LNCaP clone FGC (cell line): Measurements from ENCODE around the gene OR51A2.
"Not testable (repeated sequence)": the region's sequence is repeated elsewhere in the genome, so short reads cannot be mapped to it uniquely, and the experiment has no call there.

Source experiments
- DNase-seq: peaks from one replicate; pipeline ENCODE4 v3.0.0-alpha.2; 2011; ENCODE audit warnings: low read depth
- H3K4me3 ChIP-seq: 2 replicates; pipeline ENCODE4 v1.5.1; 2011; ENCODE audit warnings: mild to moderate bottlenecking, low read depth, low read length, control low read depth
- TF ChIP-seq, protein P1 (sequence below): IDR thresholded peaks from 2 replicates; pipeline ENCODE4 v1.5.1; 2012; ENCODE audit warnings: mild to moderate bottlenecking; ENCODE audit not compliant: control insufficient read depth, insufficient read depth; ENCODE audit errors: extremely low read depth

Gene OR51A2, protein sequence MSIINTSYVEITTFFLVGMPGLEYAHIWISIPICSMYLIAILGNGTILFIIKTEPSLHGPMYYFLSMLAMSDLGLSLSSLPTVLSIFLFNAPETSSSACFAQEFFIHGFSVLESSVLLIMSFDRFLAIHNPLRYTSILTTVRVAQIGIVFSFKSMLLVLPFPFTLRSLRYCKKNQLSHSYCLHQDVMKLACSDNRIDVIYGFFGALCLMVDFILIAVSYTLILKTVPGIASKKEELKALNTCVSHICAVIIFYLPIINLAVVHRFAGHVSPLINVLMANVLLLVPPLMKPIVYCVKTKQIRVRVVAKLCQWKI

DNA sequence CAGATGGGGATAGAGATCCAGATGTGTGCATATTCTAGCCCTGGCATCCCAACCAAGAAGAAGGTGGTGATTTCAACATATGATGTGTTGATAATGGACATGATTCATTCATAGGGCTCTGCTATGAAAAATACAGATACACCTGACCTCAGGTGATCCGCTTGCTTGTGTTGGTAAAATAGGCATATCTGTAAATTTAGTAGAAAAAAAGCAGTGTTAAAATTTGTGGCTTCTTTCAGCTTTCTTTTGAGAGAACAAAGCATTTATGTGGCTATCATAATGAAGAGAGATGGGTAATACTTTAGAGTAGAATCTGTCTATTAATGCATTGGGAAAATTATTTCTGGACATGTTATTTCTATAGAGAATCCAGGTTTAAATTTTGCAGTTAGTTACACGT, at the start of gene OR51A2:
TSS of gene OR51A2 (minus strand) at position 101 of the 400 bp plus-strand sequence. CDS start at position 101, 0 bp downstream.
- DNase-seq, H3K4me3 ChIP-seq: not testable (repeated sequence)

DNA sequence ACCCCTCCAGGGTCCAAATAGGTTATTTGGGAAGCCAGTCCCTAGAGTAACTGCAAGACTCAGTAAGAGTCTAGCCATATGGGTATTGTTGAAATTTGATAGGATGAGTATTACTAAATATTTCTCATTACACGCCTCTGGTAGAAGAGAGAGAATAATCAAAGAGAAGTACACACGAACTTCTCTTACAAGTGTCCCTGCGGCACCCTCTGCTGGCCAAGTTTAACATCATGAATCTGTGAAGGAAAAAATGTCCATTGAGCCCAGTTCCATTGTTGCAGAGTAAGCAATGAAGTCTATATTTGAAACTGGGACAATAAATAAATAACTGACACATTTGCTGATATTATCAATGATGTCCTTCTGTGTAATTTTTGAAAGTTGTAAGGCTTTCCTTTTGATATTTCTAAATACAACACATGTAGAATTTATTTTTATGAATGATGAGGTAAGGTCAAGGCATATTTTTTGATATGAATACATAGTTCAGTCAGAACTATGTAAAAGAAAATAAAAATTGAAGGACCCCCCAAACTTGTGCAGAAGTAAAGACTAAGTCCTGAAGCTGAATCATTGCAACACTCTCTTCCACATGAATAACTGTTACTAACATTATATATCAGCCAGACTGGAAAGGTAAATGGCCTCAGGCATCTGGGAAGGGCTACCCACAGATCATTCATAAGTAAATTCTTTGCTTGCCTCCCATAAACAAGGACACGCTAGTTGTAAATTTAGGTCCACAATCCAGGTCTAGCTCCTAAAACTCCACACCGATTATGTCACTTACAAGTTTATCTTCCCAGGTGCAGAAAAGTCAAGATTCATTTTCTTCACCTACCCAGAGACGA, 49.1 kb upstream of the OR51A2 start:
- peak; percentile 57 for DNase-seq
- TF ChIP-seq, protein P1, sequence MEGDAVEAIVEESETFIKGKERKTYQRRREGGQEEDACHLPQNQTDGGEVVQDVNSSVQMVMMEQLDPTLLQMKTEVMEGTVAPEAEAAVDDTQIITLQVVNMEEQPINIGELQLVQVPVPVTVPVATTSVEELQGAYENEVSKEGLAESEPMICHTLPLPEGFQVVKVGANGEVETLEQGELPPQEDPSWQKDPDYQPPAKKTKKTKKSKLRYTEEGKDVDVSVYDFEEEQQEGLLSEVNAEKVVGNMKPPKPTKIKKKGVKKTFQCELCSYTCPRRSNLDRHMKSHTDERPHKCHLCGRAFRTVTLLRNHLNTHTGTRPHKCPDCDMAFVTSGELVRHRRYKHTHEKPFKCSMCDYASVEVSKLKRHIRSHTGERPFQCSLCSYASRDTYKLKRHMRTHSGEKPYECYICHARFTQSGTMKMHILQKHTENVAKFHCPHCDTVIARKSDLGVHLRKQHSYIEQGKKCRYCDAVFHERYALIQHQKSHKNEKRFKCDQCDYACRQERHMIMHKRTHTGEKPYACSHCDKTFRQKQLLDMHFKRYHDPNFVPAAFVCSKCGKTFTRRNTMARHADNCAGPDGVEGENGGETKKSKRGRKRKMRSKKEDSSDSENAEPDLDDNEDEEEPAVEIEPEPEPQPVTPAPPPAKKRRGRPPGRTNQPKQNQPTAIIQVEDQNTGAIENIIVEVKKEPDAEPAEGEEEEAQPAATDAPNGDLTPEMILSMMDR = peak; percentile 81
- no peak overlapping the region for H3K4me3 ChIP-seq

DNA sequence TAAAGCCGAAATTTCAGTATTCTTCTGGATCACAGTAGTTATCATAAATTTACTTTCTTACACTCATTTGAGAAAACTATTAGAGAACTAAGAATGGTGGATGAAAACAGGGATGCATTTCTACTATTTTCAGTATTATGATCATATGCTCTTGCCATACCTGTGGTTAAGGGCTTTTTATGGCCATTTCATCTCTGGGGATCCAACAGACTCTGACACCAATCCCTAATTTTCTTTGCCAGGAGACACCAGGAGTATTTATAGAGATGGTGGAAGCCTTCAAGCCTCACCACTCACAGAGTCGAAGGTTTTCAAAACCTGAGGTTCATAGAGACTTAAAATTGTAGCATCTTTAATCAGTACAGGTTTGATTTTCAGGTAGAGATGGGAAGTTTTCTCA, 39.0 kb upstream of the OR51A2 start, which contains the start of gene OR51L1:
TSS of gene OR51L1 (plus strand) at position 301 of the 400 bp plus-strand sequence. CDS start 4,132 bp downstream, outside the sequence.
- no peak for DNase-seq
- TF ChIP-seq, protein P1 = no peak
- no peak within 1 kb of the TSS for H3K4me3 ChIP-seq

DNA sequence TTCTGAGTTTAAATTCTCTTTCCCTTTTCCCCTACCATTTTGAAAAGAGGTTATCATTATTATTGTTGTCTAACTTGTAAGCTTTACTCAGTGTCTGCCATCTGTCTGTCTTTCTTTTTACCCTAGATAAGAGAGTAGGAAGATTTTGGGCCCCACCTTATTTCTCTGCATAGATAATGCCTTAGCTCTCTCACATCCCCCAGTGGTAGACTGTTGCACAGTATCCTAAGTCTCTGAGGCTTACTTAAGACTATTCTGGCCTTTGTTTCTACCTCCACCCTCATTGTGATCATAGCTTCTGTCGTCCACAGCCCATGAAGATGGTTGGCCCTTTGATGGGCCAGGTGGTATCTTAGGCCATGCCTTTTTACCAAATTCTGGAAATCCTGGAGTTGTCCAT, 35.5 kb upstream of the OR51A2 start:
- TF ChIP-seq, protein P1 = peak; percentile 36
- no peak for DNase-seq
- no peak overlapping the region for H3K4me3 ChIP-seq

DNA sequence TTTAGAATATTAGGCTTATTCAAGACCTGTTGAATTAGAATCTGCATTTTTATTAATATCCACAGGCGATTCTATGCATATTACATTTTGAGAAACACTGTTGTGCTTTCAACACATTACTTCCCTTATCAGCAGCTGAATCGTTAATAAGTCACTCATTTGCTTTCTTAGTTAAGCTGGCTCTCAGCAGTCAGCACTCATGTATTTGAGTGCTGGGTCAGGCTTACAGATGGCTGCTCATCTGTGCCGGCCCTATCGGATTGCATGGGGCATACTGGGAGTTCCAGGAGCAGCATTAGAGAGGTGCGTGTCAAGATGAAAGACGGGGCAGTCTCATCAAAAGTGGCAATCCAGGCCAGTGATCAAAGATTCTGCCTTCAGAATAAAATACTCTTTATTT, 28.3 kb upstream of the OR51A2 start:
- DNase-seq = no peak
- H3K4me3 ChIP-seq = no peak overlapping the region
- TF ChIP-seq, protein P1 = no peak

DNA sequence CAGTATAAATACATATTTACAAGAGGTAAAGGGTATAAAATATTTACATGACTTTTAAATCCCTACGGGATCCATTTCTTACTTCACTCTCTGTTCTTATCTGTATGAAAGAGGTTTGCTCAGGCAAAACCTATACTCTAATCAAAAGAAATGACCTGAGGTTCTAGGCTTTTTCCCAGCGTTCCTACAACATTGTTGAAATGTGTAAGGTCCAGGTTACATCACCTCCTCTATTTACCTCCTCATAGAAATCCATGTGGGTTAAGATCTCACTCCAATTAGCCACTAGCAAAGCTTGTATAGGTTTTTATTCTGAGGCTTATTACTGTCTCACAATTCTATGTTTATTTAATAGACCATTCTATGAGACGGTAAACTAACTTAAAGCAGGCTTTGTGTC, 27.2 kb upstream of the OR51A2 start:
- TF ChIP-seq, protein P1 = no peak
- no peak overlapping the region for H3K4me3 ChIP-seq
- no peak for DNase-seq

DNA sequence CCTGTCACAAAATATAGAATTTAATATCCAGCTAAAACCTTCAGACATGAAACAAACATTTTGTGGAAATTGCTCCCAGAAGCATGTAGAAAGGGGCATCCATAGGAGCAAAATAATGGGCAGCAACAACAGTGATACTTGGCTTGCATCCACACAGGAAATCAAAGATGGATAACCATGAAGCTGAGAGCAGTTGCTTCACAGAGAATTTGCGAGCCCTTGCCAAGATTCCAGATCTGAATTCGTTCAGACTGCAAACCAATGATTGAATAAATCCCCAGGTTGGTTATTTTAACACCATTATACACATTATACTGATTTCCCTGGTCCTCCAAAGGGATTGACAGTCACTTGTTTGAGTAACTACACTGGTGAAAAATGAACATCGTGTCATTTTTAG, 23.5 kb upstream of the OR51A2 start:
- TF ChIP-seq, protein P1 = no peak
- no peak for DNase-seq
- no peak overlapping the region for H3K4me3 ChIP-seq
